Measurements from ENCODE around the gene PPP2R2D.
A peak's percentile ranks its signal among the peaks of the same experiment; 100 is the strongest.

Gene PPP2R2D

DNA sequence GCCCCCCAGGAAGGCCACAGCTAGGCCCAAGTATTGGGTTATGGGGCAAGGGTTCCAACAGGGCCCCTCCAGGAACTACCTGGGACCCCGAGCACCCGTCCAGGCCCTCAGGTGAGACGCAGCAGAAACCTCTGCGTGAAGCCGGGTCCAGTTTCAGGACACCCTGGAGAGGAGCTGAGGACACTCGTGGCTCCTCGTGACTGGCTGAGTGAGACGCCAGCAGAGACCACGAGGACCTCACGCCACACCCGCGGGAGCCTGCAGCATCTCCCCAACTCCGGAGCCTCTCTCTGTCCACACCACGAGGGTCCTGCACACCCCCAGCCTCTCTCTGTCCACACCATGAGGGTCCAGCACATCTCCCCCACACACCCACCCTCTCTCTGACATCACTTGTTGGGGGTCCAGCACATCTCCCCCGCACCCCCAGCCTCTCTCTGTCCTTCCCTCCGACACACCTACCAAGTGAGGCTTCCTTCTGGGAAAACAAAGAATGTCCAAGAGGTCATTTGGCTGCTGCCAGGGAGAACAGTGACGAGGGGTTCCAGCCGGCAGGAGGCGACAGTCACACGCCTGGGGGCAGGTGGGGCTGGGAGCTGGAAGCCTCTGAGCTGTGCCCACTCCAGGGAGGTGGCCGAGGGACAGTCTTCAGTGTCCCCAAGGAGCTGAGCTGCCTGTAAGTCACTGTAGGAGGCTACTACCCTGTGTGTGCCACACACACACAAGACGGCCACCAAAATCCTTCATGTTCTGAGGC, 46.1 kb upstream of the PPP2R2D start:
- H3K27ac ChIP-seq: no peak overlapping the region
- no peak for DNase-seq
- no peaks in the 10 kb centered on the region for H3K36me3 ChIP-seq
- H3K9me3 ChIP-seq (ENCODE audit: severe bottlenecking): no peaks in the 10 kb centered on the region
- H3K4me3 ChIP-seq (ENCODE audit: low read depth, low read length): no peak overlapping the region
- TF ChIP-seq, protein P1, sequence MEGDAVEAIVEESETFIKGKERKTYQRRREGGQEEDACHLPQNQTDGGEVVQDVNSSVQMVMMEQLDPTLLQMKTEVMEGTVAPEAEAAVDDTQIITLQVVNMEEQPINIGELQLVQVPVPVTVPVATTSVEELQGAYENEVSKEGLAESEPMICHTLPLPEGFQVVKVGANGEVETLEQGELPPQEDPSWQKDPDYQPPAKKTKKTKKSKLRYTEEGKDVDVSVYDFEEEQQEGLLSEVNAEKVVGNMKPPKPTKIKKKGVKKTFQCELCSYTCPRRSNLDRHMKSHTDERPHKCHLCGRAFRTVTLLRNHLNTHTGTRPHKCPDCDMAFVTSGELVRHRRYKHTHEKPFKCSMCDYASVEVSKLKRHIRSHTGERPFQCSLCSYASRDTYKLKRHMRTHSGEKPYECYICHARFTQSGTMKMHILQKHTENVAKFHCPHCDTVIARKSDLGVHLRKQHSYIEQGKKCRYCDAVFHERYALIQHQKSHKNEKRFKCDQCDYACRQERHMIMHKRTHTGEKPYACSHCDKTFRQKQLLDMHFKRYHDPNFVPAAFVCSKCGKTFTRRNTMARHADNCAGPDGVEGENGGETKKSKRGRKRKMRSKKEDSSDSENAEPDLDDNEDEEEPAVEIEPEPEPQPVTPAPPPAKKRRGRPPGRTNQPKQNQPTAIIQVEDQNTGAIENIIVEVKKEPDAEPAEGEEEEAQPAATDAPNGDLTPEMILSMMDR (IDR thresholded peaks at IDR 0.05; ENCODE audit: low read depth, low read length): no peak
- H3K27me3 ChIP-seq (ENCODE audit: insufficient read depth, low read depth, severe bottlenecking): no peaks in the 10 kb centered on the region

DNA sequence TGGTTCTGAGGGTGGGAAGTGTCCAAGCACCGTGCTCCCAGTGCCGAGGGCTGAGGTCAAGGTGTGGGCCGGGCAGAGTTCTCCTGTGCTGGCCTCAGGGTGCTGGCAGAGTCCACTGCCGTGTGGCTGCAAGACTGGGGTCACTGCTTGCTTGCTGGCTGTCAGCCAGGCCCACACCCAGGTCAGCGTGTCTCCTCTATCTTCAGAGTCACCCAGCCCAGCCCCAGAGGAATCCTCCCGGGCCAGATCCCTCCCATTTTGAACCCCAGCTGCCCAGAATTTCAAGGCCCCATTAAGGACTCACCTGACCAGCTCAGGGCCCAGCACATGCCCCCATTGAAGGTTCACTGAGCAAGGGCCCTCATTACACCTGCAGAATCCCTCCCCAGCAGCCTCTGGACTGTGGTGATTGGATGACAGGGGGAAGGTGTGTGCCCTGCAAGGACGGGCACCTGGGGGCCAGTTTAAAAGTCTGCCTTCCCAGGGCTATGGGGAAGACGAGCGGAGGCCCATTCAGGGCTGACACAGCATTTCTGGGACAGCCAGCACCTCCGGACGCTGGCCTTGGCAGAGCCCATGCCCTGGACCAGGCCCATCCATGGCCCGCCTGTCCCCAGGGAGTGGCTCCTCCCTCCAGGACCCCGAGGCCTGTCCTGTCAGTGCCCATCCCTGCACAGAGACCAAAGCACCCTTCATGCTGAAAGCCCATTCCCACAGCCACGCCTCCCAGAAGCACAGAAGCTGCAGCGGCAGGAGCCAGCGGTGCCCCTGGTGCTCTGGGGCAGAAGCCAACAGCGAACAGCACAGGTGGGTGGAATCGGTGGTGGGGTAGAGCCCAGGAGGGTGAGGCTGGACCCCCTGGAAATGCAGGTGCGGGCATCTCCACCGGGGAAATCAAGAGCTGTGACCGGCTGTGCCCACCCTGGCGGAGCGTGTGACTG, 45.1 kb upstream of the PPP2R2D start:
- TF ChIP-seq, protein P1 (IDR thresholded peaks at IDR 0.05; ENCODE audit: low read depth, low read length): no peak
- Histone ChIP-seq H3K9me3 (ENCODE audit: severe bottlenecking) (no peaks in the 10 kb centered on the region), H3K4me3 (ENCODE audit: low read depth, low read length) (no peak overlapping the region), H3K36me3 (no peaks in the 10 kb centered on the region), H3K27ac (no peak overlapping the region), H3K27me3 (ENCODE audit: insufficient read depth, low read depth, severe bottlenecking) (no peaks in the 10 kb centered on the region)
- DNase-seq: no peak

DNA sequence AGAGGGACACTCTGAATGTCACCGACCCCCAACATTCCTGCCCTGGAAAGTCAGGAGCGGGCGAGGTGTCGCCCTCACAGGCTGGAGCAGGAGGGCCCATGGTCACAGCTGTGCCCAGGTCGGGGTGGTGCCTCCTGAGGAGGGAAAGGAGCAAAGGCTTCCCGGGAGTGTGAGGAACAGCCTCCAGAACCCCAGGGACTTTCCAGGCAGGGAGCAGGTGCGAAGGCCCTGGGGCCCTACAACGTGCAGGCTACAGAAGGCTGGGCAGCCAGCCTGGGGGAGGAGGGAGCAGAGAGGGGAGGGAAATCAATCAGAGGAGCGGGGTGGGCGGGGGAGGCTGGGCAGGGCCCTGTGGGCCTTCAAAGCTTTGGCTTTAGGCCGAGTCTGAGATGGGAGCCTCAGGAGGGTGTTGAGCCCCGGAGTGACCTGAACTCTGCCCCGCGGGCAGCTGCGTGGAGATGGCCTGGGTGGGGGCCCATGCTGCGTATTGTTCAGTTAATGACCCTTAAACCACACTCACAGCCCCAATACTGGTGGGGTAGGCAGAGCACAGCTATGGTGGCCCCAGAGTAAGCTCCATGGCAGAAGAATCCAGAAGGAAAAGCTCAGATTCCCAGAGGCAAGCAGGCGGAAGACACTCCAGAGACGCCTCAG, 44.2 kb upstream of the PPP2R2D start:
- Histone ChIP-seq H3K27ac (no peak overlapping the region), H3K27me3 (ENCODE audit: insufficient read depth, low read depth, severe bottlenecking) (no peaks in the 10 kb centered on the region), H3K9me3 (ENCODE audit: severe bottlenecking) (no peaks in the 10 kb centered on the region), H3K4me3 (ENCODE audit: low read depth, low read length) (no peak overlapping the region), H3K36me3 (no peaks in the 10 kb centered on the region)
- TF ChIP-seq, protein P1 (IDR thresholded peaks at IDR 0.05; ENCODE audit: low read depth, low read length): no peak
- DNase-seq: no peak

DNA sequence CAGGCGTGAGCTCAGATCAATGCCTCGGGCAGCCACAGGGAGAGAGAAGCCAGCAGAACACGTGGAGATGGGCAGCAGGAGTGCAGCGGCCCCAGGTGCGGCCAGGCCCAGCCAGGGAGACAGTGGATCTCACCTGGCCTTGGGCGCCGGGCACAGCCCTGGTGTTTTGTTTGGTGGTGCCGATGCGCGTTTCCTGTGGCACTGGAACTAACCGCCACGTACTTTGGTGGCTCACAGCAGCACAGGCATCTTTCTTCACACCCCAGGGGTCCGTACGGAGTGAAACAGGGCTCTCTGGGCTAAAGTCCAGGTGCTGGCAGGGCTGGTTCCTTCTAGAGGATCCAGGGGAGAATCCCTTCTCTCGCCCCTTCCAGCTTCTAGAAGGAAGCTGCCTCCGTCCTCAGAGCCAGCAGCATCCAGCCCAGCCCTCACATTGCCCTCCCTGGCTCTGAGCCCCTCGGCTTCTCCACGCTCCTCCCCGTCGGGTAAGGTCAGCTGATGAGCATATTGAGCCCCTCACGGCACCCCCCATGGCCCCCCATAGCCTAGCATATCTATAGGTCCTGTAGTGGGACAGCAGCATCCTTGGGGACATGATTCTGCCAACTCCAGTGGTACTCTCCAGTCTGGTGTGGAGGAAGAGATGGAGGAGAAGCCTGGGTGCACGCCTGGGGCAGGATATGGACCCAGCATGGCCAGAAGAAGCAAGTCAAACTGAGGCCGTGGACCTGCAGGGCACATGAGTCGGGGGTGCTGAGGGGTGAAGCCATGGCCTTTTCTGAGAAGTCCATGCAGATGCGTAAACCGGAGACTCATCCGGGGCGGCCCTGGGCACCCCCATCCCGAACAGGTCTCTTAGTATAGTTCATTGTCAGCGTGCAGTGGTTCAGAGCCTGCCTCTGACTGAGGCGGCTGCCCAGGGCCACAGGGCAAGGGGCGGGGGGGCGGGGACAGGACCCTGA, 43.4 kb upstream of the PPP2R2D start:
- TF ChIP-seq, protein P1 (IDR thresholded peaks at IDR 0.05; ENCODE audit: low read depth, low read length): no peak

DNA sequence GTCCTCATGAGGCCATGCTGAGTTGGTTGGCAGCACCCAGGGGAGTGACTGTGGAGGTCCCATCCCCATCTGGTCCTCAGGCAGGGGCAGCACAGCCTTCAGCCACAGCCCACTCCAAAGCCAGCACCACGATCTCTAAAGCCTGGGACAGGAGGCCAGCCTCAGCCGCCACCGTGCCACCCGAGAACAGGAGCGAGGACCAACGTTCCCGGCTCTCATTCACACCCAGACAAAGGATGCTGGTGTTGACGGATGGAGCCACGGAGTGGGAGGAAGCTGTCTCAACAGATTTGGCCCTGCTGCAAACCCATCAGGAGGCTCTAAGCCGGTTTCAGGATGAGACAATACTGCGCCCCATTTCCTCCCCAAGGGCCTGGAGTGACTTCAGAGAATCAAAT, 42.7 kb upstream of the PPP2R2D start:
- H3K9me3 ChIP-seq (ENCODE audit: severe bottlenecking): no peaks in the 10 kb centered on the region
- H3K36me3 ChIP-seq: no peaks in the 10 kb centered on the region
- no peak overlapping the region for H3K27ac ChIP-seq
- no peak for DNase-seq
- no peak overlapping the region for H3K4me3 ChIP-seq (ENCODE audit: low read depth, low read length)
- TF ChIP-seq, protein P1 (IDR thresholded peaks at IDR 0.05; ENCODE audit: low read depth, low read length): no peak
- H3K27me3 ChIP-seq (ENCODE audit: insufficient read depth, low read depth, severe bottlenecking): no peaks in the 10 kb centered on the region

More for the DNA sequence above, 43.4 kb upstream of the PPP2R2D start:
- DNase-seq: peak; percentile 2
- Histone ChIP-seq H3K27me3 (ENCODE audit: insufficient read depth, low read depth, severe bottlenecking) (no peaks in the 10 kb centered on the region), H3K9me3 (ENCODE audit: severe bottlenecking) (no peaks in the 10 kb centered on the region), H3K36me3 (no peaks in the 10 kb centered on the region), H3K27ac (no peak overlapping the region), H3K4me3 (ENCODE audit: low read depth, low read length) (no peak overlapping the region)
